Glutamatergic neuron (in vitro differentiated cells): ENCODE measurements around the gene HADHA. TPM values are rescaled to one million over a fixed set of nuclear protein-coding genes. Genes with fewer than 3 reads are reported as not detected.

ENCODE experiments used
- total RNA-seq: library from RNA; stranded (reverse); fragmentation: NEBNext Ultra II Directional; extraction: Animal tissue kit (Norgen Biotek cat#: 25700); gene quantifications from one replicate; pipeline ENCODE4 v1.2.1, GENCODE V29; 2021; ENCODE audit not compliant: unreplicated experiment

The HADHA gene
- total RNA-seq, 1 donor from 2014 or later = 89.8 TPM

Other genes with a start within 250 kb of the HADHA start
- 168 TPM for gene RAB10, start 210.5 kb downstream of the HADHA start, total RNA-seq
- gene GAREM2, start 71.5 kb downstream of the HADHA start, total RNA-seq = 49.3 TPM
- 30.5 TPM for gene HADHB, start 307 bp upstream of the HADHA start, total RNA-seq
- 61.2 TPM for gene SELENOI, start 101.5 kb upstream of the HADHA start, total RNA-seq
- 0.54 TPM for gene ADGRF3, start 102.2 kb upstream of the HADHA start, total RNA-seq
- gene DRC1, start 157.3 kb upstream of the HADHA start, total RNA-seq = 2.3 TPM
- 0.47 TPM for gene OTOF, start 233.5 kb upstream of the HADHA start, total RNA-seq